Measurements from ENCODE around the gene MUC4.
"Not testable (repeated sequence)": the region's sequence is repeated elsewhere in the genome, so short reads cannot be mapped to it uniquely, and the experiment has no call there.

- TF ChIP-seq, protein P1, sequence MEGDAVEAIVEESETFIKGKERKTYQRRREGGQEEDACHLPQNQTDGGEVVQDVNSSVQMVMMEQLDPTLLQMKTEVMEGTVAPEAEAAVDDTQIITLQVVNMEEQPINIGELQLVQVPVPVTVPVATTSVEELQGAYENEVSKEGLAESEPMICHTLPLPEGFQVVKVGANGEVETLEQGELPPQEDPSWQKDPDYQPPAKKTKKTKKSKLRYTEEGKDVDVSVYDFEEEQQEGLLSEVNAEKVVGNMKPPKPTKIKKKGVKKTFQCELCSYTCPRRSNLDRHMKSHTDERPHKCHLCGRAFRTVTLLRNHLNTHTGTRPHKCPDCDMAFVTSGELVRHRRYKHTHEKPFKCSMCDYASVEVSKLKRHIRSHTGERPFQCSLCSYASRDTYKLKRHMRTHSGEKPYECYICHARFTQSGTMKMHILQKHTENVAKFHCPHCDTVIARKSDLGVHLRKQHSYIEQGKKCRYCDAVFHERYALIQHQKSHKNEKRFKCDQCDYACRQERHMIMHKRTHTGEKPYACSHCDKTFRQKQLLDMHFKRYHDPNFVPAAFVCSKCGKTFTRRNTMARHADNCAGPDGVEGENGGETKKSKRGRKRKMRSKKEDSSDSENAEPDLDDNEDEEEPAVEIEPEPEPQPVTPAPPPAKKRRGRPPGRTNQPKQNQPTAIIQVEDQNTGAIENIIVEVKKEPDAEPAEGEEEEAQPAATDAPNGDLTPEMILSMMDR (IDR thresholded peaks at IDR 0.05; ENCODE audit: low read depth, low read length, poor library complexity, severe bottlenecking) = not testable (repeated sequence)
- not testable (repeated sequence) for TF ChIP-seq EZH2phosphoT487 (IDR thresholded peaks at IDR 0.05; ENCODE audit: borderline replicate concordance, low read length)
Measured at GRCh38 chr3:195785781-195786405, 25.8 kb downstream of the MUC4 start.
